Gastrocnemius medialis (tissue), 4 donors: ENCODE measurements around the gene ENO4.

Experiments
- CTCF ChIP-seq, 5 experiments: fragments of 450-650 bp in 3 of 5; fragments of 200-600 bp in 2 of 5; sonication (generic) in 2 of 5; IDR thresholded peaks in 4 of 5; conservative IDR thresholded peaks in 1 of 5; 1 replicate in 4 of 5; 2 replicates in 1 of 5; pipeline ENCODE4 v1.5.1; 2016 to 2019; ENCODE audit warnings: antibody characterized with exemption in 5 of 5, mild to moderate bottlenecking in 3 of 5, moderate library complexity in 3 of 5
- POLR2A ChIP-seq, 2 donors: fragments of 450-650 bp; IDR thresholded peaks; one replicate each; pipeline ENCODE4 v1.6.1; 2017; ENCODE audit warnings: antibody characterized with exemption in 2 of 2, mild to moderate bottlenecking in 2 of 2, moderate library complexity in 2 of 2

GRCh38 chr10:116850058-116850611 lies 836 bp downstream of the ENO4 start:
- TF ChIP-seq POLR2A (IDR thresholded peaks at IDR 0.05) (no peak), CTCF (IDR thresholded peaks at IDR 0.05 in 4 of 5, conservative IDR thresholded peaks at IDR 0.05 in 1 of 5) (no peak)
